Measurements from ENCODE around the gene PLAC1.

PLAC1 gene

DNA sequence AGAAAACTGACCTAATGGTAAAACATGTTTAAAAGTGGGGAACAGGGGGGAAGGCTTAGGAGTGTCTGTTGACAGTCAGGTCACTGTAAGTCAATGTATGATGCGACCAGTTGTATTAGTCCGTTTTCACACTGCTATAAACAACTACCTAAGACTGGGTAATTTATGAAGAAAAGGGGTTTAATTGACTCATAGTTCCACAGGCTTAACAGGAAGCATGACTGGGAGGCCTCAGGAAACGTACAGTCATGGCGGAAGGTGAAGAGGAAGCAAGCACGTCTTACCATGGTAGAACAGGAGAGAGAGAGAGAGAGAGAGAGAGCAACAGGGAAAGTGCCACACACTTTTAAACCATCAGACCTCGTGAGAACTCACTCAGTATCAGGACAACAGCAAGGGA is 13.0 kb upstream of the PLAC1 start:
- H3K4me3 ChIP-seq (ENCODE audit: low read length), result no peak overlapping the region
- DNase-seq (ENCODE audit: low read depth), result no peak
- TF ChIP-seq, protein P1, sequence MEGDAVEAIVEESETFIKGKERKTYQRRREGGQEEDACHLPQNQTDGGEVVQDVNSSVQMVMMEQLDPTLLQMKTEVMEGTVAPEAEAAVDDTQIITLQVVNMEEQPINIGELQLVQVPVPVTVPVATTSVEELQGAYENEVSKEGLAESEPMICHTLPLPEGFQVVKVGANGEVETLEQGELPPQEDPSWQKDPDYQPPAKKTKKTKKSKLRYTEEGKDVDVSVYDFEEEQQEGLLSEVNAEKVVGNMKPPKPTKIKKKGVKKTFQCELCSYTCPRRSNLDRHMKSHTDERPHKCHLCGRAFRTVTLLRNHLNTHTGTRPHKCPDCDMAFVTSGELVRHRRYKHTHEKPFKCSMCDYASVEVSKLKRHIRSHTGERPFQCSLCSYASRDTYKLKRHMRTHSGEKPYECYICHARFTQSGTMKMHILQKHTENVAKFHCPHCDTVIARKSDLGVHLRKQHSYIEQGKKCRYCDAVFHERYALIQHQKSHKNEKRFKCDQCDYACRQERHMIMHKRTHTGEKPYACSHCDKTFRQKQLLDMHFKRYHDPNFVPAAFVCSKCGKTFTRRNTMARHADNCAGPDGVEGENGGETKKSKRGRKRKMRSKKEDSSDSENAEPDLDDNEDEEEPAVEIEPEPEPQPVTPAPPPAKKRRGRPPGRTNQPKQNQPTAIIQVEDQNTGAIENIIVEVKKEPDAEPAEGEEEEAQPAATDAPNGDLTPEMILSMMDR (conservative IDR thresholded peaks at IDR 0.05; ENCODE audit: low read depth, low read length), result no peak

DNA sequence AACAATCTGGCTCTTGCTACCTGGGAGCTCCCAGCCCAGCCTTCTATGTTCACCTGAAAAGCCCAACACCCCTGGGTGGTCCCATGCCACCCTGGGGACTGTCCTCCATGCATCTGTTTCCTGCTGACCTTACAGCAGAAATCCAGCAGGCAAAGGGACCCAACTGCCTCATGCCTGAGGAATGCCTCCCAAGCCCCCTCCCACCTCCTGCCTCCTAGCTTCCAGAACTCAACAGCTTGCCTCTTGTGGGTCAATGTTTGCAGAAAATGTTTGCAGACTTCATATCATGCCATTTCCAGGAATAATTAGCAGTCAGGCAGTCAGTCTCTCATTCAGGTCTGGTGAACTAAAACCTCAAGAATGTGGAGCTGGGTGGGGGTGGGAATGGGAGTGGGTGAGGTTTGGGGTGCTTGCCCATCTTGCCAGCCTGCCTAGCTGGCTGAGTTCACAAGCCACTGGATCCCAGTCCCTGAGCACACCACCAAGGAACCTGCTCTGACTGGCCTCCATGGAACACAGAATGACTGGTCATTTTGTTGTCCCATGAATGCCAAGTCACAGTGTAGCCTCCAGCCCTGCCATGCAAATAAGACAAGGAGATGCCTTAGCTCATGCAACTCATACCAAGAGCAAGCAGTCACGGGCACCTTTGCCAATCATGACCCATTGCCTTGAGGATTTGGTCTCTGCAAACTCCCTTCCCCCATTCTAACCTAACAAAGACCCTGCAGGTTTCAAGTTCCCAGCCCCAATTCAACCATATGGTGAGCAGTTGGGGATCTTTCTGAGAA is 12.1 kb upstream of the PLAC1 start:
- no peak overlapping the region for H3K4me3 ChIP-seq (ENCODE audit: low read length)
- DNase-seq (ENCODE audit: low read depth), result peak; percentile 52
- TF ChIP-seq, protein P1 (conservative IDR thresholded peaks at IDR 0.05; ENCODE audit: low read depth, low read length), result no peak

DNA sequence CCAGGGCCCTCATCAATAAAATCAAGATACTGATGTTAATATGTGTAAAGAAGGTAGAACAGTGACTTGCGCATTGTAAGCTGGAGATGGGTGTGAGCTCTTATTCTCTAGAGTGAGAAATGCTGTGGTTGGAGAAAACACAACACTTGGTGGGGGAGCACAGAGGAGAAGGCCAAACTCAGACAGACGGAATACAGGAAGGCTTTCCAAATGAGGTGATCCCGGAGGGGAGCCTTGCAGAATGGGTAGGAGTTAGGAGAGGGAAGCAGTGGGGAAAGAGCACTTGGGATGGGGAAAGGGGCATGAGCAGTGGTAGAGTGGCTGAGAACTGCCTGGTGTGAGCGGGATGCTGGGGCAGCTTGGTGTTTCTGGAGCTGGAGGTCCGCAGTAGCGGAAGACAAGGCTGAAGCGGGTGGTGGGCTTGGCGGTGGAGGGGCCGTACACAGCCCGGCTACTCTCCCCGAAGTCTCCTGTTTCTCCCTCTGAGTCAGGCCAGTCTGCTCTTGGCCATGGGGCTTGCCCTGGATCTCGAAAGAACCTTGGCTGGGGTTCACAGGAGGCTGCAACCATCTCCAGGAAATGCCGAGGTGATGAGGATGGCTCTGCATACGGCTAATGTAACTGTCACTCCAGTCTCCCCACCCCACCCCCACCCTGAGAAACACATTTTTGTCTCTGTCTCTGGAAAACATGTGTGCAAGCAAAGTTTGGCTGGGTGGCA is 11.3 kb upstream of the PLAC1 start:
- no peak for DNase-seq (ENCODE audit: low read depth)
- TF ChIP-seq, protein P1 (conservative IDR thresholded peaks at IDR 0.05; ENCODE audit: low read depth, low read length), result no peak
- H3K4me3 ChIP-seq (ENCODE audit: low read length), result no peak overlapping the region

DNA sequence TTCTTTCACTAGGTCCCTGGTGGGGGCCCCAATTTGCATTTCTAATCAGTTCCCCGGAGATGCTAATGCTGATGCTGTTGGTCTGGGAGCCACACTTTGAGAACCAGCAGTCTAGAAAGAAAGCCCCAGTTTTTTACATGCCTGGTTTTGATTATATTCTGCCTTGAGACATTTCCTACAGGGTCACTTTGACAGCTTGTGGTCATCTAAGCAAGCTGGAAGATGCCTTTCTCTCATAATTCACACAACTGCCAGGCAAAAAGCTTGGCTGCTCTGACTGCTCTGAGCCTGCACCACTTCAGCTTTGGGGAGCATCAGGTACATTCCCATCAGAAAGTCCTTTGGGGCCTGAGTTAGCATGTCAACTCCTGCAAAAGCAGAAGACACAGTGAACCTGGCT is 5.9 kb upstream of the PLAC1 start:
- no peak for DNase-seq (ENCODE audit: low read depth)
- TF ChIP-seq, protein P1 (conservative IDR thresholded peaks at IDR 0.05; ENCODE audit: low read depth, low read length), result no peak
- no peak overlapping the region for H3K4me3 ChIP-seq (ENCODE audit: low read length)

DNA sequence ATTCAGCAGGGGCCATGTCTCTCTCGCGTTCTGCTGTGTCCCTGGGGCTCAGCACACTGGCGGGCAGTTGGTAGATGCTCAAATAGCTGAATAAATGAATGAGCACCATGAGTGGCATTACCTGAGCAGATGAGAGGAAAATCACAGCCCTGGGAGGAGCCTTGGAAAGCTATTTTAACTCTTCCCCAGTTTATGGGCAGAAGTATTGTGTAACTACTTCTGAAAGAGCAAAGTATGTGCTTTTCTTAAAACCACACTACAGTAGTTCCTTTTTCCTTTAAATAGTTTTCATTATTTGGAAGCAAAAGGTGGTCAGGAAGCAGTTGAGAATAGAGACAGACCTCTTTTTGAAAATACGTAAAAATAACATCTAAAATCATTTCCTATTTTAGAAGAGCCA is 3.0 kb upstream of the PLAC1 start:
- no peak overlapping the region for H3K4me3 ChIP-seq (ENCODE audit: low read length)
- TF ChIP-seq, protein P1 (conservative IDR thresholded peaks at IDR 0.05; ENCODE audit: low read depth, low read length), result no peak
- no peak for DNase-seq (ENCODE audit: low read depth)

DNA sequence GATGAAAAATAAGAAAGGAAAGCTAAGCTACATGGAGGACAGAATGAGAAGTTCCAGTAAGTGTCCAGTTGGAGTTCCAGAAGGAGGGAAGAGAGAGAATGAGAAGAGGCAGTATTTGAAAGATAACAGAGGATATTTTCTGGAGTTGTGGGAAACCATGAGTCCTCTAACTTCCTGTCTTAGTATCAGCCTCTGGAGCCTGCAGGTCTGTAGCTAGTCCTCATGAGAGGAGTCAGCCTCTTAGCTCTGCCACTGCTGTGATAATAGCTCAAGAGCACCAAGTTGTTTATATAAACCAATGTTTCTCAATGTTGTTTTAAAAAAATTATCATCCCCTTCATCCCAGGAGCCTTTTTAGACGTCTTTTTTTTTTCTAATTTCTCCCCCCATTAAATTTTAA is 2.4 kb upstream of the PLAC1 start:
- no peak for DNase-seq (ENCODE audit: low read depth)
- H3K4me3 ChIP-seq (ENCODE audit: low read length), result no peak overlapping the region
- TF ChIP-seq, protein P1 (conservative IDR thresholded peaks at IDR 0.05; ENCODE audit: low read depth, low read length), result no peak

DNA sequence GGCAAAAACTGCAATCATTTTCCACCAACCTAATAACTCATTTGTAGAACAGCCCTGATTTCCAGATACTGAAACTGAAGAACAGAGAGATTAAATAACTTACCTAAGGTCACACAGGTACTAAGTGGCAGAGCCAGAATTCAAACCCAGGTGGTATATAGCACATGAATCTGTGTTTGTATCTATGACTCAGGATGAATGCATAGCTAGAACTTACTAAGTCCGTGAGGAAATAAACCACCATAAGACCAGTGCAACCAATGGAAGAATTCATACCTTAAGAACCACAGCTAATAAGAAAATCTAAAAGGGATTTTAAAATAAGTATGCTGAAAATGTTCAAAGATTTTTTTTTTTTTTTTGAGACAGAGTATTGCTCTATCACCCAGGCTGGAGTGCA is 1.5 kb upstream of the PLAC1 start:
- TF ChIP-seq, protein P1 (conservative IDR thresholded peaks at IDR 0.05; ENCODE audit: low read depth, low read length), result no peak
- DNase-seq (ENCODE audit: low read depth), result no peak
- H3K4me3 ChIP-seq (ENCODE audit: low read length), result no peak overlapping the region
